ENCODE results near the gene MYO1E.

Gene MYO1E

GRCh38 chr15:59196416-59196815, 176.3 kb downstream of the MYO1E start:
- DNase-seq (ENCODE audit: low read depth in 2 of 2): no peak

- DNase-seq (ENCODE audit: low read depth in 2 of 2): no peak
Observed at GRCh38 chr15:59194639-59195325, 177.9 kb downstream of the MYO1E start.

DNA sequence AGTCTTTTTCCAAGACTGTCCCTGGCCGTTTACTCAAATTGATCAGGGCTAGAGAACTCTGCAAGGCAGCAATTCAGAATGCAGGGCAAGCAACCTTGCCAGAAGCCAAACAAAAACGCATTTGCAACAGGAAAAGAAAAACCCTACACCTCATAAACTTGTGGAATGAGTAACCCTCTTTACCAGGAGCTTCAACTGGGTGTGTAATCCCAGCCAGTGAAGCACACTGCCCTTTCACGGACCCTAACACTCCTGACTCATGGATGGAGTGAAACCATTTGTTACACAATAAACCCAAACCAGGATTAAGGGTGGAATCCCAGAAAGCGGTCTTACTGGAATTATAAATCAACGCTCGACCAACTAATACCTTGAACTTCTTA, 180.8 kb downstream of the MYO1E start:
- DNase-seq (ENCODE audit: low read depth in 2 of 2): no peak

DNA sequence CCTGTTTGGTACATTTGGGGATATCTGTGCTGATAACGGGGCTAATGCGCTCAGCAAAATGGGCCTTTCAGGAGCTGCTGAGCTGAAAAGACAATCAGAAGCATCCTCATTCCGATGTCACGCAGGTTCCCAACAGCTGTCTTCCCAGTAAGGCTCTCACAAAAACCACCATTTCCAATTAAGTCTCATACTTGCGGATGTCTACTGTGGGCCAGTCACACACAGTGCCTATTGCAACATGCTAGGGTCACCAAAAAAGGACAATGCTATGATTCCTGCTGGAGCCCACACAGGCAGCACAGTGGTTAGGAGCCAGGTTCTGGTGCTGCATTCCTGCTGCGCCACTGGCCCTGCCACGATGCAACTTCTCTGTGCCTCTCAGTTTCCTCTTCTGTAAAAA, 182.4 kb downstream of the MYO1E start:
- no peak for DNase-seq (ENCODE audit: low read depth in 2 of 2)

DNA sequence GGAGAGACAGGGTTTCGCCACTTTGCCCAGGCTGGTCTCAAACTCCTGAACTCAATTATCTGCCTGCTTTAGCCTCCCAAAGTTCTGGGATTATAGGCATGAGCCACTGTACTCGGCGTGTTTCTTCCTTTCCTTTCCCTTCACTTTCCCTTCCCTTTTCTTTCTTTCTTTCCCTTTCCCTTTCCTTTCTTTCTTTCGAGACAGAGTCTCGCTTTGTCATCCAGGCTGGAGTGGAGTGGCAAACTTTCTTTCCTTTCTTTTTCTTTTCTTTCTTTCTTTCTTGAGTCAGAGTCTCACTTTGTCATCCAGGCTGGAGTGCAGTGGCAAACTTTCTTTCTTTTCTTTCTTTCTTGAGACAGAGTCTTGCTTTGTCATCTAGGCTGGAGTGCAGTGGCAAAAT, 183.4 kb downstream of the MYO1E start:
- DNase-seq (ENCODE audit: low read depth in 2 of 2): no peak

DNA sequence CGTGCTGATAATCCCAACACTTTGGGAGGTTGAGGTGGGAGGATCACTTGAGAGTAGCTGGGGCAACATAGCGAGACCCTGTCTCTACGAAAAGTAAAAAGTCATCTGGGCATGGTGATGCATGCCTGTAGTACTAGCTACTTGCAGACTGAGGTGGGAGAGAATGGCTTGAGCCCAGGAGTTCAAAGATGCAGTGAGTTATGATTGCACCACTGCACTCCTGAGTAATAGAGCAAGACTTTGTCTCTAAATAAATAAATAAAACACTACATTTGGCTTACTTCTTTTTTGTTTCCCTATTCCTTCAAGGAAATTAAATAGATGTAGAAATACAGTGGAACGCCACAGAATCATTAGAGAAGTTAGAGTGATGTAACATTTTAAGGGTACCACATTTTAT, 186.2 kb downstream of the MYO1E start:
- DNase-seq (ENCODE audit: low read depth in 2 of 2): no peak

DNA sequence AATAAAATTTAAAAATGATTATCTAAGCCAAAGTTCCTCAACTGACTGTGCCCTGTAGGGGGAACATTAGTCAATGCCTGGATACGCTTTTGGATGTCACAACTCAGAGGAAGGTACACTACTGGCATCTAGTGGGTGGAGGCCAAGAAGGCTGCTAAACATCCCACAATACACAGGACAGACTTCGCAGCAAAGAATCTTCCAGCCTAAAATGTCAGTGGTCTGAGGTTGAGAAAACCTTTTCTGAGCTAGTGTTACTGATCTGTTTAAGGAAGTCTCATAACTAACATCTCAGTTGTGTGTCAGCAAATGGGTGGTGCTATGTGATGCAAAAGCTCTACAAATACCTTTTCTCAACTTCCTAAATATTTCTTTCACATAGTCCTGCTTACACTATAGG, 186.9 kb downstream of the MYO1E start:
- no peak for DNase-seq (ENCODE audit: low read depth in 2 of 2)

- DNase-seq (ENCODE audit: low read depth in 2 of 2): no peak
Observed at GRCh38 chr15:59180945-59181600, 191.6 kb downstream of the MYO1E start.

DNA sequence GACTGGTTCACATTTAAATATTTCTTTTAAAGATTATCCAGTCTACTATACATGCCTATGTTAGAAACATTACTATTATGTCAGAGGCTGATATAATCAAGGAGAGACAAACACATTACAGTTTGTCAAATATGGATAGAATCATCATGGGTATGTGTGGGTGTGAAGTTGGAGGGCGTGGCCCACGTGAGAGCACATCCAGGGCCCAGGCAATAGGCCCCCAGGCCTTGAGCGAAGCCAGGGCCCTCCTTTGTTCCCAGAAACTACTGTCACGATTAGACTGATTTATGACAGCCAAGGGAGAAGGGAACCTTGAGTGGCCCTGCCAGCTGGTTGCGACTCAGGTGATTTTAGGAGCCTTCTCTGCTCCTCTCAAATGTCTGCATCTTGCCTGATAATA, 193.0 kb downstream of the MYO1E start:
- DNase-seq (ENCODE audit: low read depth in 2 of 2): no peak

DNA sequence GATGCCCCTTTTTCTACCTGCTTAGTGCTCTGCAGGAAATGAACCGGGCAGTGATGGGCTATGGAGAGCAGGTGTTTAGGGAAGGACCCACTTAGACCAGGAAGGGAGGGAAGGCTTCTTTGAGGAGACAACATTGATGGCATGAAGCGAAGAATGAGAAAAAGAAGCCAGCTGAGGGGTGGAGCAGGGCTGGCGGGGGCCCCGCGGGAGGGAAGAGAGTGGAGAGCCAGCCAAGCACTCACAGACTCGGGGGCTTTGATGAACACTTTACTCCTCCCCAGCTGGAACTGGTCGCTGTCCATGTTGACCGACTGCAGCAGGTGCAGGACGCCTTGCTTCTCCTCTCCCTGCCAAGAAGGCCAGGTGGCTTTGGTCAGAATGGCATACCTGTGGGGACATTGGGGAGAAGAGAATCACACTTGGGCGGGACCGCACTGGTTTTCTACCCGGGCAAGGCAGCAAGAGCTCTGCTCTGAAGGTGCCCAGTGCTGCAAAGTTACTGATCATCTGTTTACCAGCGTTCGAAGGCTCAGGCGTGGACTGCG, 194.4 kb downstream of the MYO1E start:
- no peak for DNase-seq (ENCODE audit: low read depth in 2 of 2)

DNA sequence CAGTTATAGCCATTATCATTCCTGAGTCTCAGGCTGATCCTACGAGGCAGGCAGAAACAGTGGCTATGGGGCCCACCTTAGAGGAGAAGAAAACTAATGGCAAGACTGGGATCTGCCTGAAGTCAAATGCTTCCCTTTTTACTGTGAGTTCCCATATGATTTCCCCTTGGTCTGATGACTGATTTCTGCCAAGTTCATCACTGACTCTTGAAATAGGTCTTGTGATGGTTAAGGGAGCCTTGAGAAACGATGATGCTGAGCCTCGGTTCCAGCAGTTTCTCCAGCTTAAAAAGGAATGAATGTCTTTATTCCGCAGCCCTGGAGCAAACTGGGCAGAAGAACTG, 195.4 kb downstream of the MYO1E start:
- no peak for DNase-seq (ENCODE audit: low read depth in 2 of 2)

DNA sequence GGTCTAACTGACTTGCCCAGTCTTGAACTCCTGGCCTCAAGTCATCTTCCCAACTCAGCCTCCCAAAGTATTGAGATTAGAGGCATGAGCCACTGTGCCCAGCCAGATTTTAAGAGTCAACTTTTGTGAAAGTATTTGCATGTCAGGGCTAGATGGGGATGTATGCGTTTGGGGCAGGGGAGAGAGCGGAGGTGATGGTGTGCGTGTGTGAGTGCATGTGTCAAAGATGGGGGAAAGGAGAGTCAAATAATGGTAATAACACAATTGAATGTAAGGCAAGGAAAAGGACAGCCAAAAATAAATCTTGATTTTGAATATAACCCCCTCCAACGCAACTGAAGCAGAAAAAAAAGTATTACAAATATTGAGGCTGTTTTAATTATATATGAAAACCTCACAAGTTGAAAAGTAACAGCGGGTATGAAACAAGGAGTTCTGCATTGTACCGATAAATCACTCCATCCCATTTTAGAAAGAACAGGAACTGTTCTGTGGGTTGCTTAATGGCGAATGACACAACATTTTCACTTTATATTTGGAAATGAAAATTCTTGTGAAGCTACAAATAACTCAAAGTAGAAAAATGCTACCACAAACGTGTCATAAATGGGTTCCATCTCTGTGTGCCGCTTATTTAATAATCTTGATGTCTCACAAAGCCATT, 195.9 kb downstream of the MYO1E start:
- no peak for DNase-seq (ENCODE audit: low read depth in 2 of 2)

DNA sequence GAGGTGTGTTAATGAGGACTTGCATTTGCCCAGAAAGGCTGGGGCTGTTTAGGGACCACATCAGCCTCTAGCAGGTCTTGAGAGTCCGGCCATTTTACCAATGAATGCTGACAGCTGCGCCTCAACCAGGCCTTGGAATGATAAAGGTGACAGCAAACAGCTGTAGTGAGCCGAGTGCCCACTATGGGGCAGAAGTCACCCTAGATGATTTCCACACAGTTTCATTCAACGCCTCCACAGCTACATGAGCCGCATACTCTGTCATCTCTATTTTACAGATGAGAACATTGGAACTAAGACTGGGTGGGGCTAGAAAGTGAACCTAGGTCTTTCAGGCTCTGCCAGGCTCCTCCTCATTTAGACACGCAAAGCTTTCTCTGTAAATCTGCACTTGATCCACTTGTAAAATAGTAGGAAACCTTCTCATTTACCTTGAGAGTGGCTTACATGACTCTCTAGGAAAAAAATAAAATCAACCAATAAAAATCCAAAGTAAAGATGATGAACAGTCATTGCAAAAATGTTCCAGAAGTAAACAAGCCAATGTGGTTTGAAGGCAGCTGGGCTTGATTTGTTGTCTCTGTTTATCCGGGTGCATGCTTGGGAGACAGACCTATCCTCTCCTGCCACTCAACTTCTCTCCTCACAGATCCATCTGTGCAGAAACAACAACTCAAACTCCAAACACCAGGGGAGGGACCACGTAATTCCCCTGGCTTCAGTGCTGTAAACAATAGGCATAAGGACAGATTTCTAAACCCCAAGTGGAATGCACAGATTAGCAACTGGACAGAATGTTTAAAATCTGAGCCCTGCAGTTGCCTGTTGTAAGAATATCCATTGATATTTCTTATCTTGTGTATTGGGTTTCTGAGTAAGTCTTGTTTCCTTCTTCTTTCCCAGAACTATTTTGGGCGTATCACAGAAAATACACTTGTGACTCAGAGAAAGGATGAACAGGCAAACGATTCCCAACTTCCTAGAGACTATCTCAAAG, 197.5 kb downstream of the MYO1E start:
- DNase-seq (ENCODE audit: low read depth in 2 of 2): no peak

- DNase-seq (ENCODE audit: low read depth in 2 of 2): no peak
Observed at GRCh38 chr15:59174151-59174834, 198.4 kb downstream of the MYO1E start.

DNA sequence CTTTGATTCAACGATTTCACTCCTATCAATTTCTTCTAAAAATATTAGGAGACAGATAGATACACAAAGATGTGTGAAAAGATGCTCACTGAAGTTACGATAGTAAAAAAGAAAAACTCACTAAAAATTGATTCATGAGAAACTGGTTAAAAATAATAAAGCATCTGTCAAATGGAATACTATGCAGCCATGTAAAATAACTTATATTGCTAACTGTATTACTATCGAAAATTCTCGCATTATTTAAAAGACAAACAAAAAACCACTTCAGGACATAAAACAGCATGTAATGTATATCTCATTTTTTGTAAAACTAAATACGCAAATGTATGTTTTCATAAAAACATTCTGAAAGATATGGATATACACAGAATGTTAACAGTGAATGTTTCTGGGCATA, 199.5 kb downstream of the MYO1E start:
- DNase-seq (ENCODE audit: low read depth in 2 of 2): no peak

- DNase-seq (ENCODE audit: low read depth in 2 of 2): no peak
Observed at GRCh38 chr15:59172289-59172901, 200.3 kb downstream of the MYO1E start.

DNA sequence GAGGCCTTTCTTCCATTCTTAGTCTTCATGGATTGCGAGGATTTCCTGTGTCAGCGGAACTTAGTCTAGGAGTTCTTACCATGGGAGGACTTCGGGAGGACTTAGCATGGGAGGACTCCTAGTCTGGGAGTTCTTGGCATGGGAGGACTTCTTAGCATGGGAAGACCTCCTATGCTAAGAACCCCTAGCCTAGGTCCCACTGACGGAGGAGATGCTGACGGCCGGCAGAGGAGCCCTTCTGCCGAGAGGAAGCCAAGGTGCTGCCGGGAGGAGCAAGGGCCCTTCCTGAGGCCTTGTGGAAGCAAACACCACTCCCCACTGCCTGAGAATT, 201.6 kb downstream of the MYO1E start:
- DNase-seq (ENCODE audit: low read depth in 2 of 2): no peak

DNA sequence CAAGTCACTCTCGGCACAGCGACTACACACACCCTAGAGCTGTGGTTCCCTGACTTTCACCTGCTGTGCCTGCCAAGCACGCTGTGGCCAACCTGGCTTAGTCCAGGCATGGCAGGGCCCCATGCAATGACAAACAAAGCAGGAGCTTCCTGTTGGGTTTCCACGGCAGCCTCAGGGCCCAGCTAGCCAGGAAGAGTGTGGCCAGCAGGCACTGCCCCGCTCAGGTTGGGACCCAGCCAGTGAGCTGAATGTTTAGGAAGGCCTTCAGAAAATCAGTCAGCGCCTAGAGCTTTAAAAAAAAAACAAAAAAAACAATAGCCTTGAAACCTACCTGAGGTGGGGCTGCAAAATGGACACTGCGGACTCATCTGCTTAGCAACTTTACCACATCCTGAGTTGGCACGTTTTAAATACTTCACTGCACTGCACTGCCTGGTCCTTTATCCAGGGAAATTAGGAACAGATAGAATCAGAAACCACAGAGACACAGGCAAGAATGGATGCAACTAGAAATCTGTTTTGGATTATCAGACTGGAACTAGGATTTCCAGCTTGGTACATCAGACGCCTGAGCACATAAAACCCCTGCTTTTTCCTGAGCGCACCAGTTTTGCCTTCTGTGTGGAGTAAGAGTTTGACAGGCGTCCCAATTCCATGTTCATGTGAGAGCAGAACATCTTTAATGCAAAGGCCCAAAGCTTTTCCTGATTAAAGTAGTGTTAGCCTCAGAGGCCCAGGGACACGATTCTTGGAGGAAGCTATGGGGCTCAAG, 202.2 kb downstream of the MYO1E start:
- DNase-seq (ENCODE audit: low read depth in 2 of 2): no peak

DNA sequence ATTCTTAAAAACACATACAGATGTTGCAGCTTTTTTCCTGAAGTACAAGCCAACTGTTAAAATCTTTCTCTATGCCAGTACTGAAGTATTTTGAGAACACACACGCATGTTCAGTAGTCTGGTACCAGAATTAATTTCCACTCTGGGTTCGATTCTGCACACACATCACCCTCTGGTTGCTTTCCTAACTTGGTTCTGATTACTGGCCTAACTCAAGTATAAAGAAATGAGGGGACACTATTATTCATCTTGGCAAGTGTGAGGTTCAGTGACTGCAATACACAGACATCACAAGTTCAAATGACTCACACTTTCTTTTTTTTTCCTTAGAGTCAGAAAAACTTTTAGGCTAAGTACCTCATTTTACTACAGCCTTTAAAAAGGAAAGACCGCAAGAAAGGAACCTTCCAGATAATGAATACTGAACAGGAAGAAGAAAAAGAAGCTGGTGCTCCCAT, 203.4 kb downstream of the MYO1E start:
- DNase-seq (ENCODE audit: low read depth in 2 of 2): no peak

DNA sequence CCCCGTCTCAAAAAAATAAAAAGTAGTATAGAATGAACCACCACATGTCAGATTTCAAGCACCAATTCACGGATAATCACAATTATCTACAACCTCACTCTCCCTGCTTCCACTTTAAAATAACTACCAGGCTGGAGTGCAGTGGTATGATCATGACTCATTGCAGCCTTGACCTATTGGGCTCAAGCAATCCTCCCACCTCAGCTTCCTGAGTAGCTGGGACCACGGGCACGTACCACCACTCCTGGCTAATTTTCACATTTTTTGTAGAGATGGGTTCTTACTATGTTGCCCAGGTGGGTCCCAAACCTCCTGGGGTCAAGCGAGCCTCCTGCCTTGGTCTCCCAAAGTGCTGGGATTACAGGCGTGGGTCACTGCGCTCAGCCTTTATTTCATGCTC, 204.1 kb downstream of the MYO1E start:
- DNase-seq (ENCODE audit: low read depth in 2 of 2): no peak

Measured in stimulated activated CD8-positive, alpha-beta memory T cell treated with anti-CD3 and anti-CD28 coated beads, Interleukin-7, amount 100 ng/mL, for 4 hours (primary cell).